Liver (tissue), 9 donors: ENCODE results near the gene PITPNC1. TPM values are rescaled to one million over a fixed set of nuclear protein-coding genes. Genes with fewer than 3 reads are reported as not detected.
A peak's percentile ranks its signal among the peaks of the same experiment; 100 is the strongest.

ENCODE experiments used
- DNase-seq: peaks from one replicate; pipeline ENCODE4 v3.0.0-alpha.2; 2017; ENCODE audit warnings: low spot score
- H3K27ac ChIP-seq, 2 donors: one replicate each; pipeline ENCODE4 v1.7.0; 2013; ENCODE audit warnings: inconsistent platforms in 2 of 2, low read length in 2 of 2, control low read depth in 1 of 2, low read depth in 1 of 2, mild to moderate bottlenecking in 1 of 2
- H3K27me3 ChIP-seq, 4 donors: one replicate each; pipeline versions ENCODE4 v1.6.1 to v1.7.0; 2013; ENCODE audit warnings: low read length in 3 of 4, inconsistent platforms in 1 of 4, mild to moderate bottlenecking in 1 of 4, moderate library complexity in 1 of 4; ENCODE audit not compliant: control insufficient read depth in 4 of 4, insufficient read depth in 4 of 4
- H3K36me3 ChIP-seq, 4 donors: one replicate each; pipeline versions ENCODE4 v1.6.1 to v1.7.0; 2013; ENCODE audit warnings: low read length in 3 of 4, mild to moderate bottlenecking in 3 of 4, low read depth in 1 of 4, moderate library complexity in 1 of 4; ENCODE audit not compliant: control insufficient read depth in 4 of 4, insufficient read depth in 3 of 4
- H3K4me1 ChIP-seq, 4 donors: one replicate each; pipeline versions ENCODE4 v1.6.1 to v1.7.0; 2013; ENCODE audit warnings: low read length in 3 of 4, mild to moderate bottlenecking in 3 of 4, moderate library complexity in 1 of 4; ENCODE audit not compliant: control insufficient read depth in 4 of 4, insufficient read depth in 4 of 4
- H3K4me3 ChIP-seq, 3 donors: one replicate each; pipeline versions ENCODE4 v1.6.1 to v1.7.0; 2013; ENCODE audit warnings: low read length in 3 of 3, control low read depth in 1 of 3, low read depth in 1 of 3, mild to moderate bottlenecking in 1 of 3
- H3K9ac ChIP-seq, 2 donors: one replicate each; pipeline ENCODE4 v1.7.0; 2013; ENCODE audit warnings: low read length in 2 of 2, mild to moderate bottlenecking in 2 of 2, moderate library complexity in 2 of 2, control low read depth in 1 of 2, low read depth in 1 of 2
- H3K9me3 ChIP-seq, 4 donors: one replicate each; pipeline versions ENCODE4 v1.6.1 to v1.7.0; 2013; ENCODE audit warnings: low read length in 3 of 4; ENCODE audit not compliant: control insufficient read depth in 4 of 4
- FOXA1 ChIP-seq: IDR thresholded peaks from 2 replicates; pipeline ENCODE4 v1.6.1; 2016; ENCODE audit warnings: antibody characterized with exemption
- FOXA2 ChIP-seq: IDR thresholded peaks from 2 replicates; pipeline ENCODE4 v1.6.1; 2016; ENCODE audit warnings: antibody characterized with exemption
- GABPA ChIP-seq, 2 donors: IDR thresholded peaks in 1 of 2; conservative IDR thresholded peaks in 1 of 2; 2 replicates each; pipeline ENCODE4 v1.6.1; 2016; ENCODE audit warnings: antibody characterized with exemption in 2 of 2, mild to moderate bottlenecking in 1 of 2, moderate library complexity in 1 of 2
- HNF4A ChIP-seq, 2 donors: conservative IDR thresholded peaks; 2 replicates each; pipeline ENCODE4 v1.6.1; 2016; ENCODE audit warnings: antibody characterized with exemption in 2 of 2, mild to moderate bottlenecking in 2 of 2
- HNF4G ChIP-seq: IDR thresholded peaks from 2 replicates; pipeline ENCODE4 v1.6.1; 2016; ENCODE audit warnings: antibody characterized with exemption
- JUND ChIP-seq, 2 donors: IDR thresholded peaks; 2 replicates each; pipeline ENCODE4 v1.6.1; 2016; ENCODE audit warnings: antibody characterized with exemption in 2 of 2
- NR2F2 ChIP-seq: IDR thresholded peaks from 2 replicates; pipeline ENCODE4 v1.6.1; 2016; ENCODE audit warnings: antibody characterized with exemption
- RAD21 ChIP-seq, 2 donors: IDR thresholded peaks; 2 replicates each; pipeline ENCODE4 v1.6.1; 2016; ENCODE audit warnings: antibody characterized with exemption in 2 of 2, mild to moderate bottlenecking in 2 of 2
- RXRA ChIP-seq, 2 donors: IDR thresholded peaks; 2 replicates each; pipeline ENCODE4 v1.6.1; 2017 to 2018; ENCODE audit warnings: antibody characterized with exemption in 2 of 2, mild to moderate bottlenecking in 1 of 2
- SP1 ChIP-seq: IDR thresholded peaks from 2 replicates; pipeline ENCODE4 v1.6.1; 2018; ENCODE audit warnings: antibody characterized with exemption, mild to moderate bottlenecking
- YY1 ChIP-seq: IDR thresholded peaks from 2 replicates; pipeline ENCODE4 v1.6.1; 2016; ENCODE audit warnings: antibody characterized with exemption, mild to moderate bottlenecking
- WGBS: extraction: QIAGEN DNeasy Blood & Tissue Kit; methylation state at CpG from one replicate; pipeline ENCODE4 v1.1.7; 2013; 5-methylcytosine and 5-hydroxymethylcytosine counted together
- polyA plus RNA-seq, 2 donors: library from polyadenylated mRNA; stranded (reverse) in 1 of 2; unstranded in 1 of 2; fragments of 200-250 nt in 1 of 2; fragments of >200 nt in 1 of 2; fragmentation: Nextera tagmentation in 1 of 2; extraction: Ambion mirVana in 1 of 2; gene quantifications; one replicate each; pipeline versions ENCODE4 v1.2.1 to v1.2.3, GENCODE V29; 2013 to 2015
- total RNA-seq, 2 donors: library from RNA; depleted of rRNA; stranded (reverse); fragments of >200 nt; gene quantifications; one replicate each; pipeline ENCODE4 v1.2.3, GENCODE V29; 2014
- TF ChIP-seq, protein P1 (sequence below): IDR thresholded peaks from 2 replicates; pipeline ENCODE4 v1.6.1; 2016; ENCODE audit warnings: antibody characterized with exemption, mild to moderate bottlenecking
- TF ChIP-seq, protein P2 (sequence below): IDR thresholded peaks from 2 replicates; pipeline ENCODE4 v1.6.1; 2016; ENCODE audit warnings: antibody characterized with exemption
- TF ChIP-seq, protein P3 (sequence below): IDR thresholded peaks from 2 replicates; pipeline ENCODE4 v1.6.1; 2016; ENCODE audit warnings: antibody characterized with exemption
- TF ChIP-seq, protein P4 (sequence below): IDR thresholded peaks from 2 replicates; pipeline ENCODE4 v1.6.1; 2016; ENCODE audit warnings: antibody characterized with exemption
- donor health status: healthy.
- donor health status: healthy.
- donor health status: healthy.
- donor health status: healthy.
- donor health status: healthy.

Gene PITPNC1
- total and polyA plus RNA-seq, 4 donors, result 2.3 to 10.2 (median 5.7) TPM

DNA sequence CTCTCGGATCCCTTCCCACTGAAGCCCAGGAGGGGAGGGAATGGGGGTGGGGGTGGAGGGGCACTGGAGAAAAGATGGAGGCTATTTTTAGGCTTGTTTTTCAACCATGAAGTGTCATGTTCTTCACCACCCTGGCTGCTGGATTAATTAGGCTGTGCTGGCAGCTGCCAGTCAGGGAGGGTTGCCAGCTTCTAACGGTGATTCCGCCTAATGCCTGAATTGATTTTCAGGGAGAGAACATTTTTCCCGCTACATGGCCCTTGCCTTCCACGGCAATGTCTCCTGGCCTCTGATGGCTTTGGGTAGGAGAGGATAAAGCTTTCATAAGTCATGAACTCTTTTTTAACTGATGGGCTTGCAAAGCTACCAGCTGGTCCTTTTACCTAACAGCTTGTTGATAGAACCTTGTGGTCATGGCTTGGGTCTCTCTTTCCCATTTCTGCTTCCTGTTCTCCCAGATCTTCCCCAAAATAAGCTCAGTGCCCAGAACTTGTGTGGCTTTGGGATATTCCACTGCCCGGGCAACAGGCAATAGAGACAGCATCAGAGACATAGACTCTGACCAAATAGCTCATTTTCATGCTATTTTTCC lies 167.4 kb downstream of the PITPNC1 start:
- Histone ChIP-seq H3K27ac (no peak overlapping the region), H3K27me3 (no peaks in the 10 kb centered on the region), H3K9me3 (no peaks in the 10 kb centered on the region), H3K9ac (no peak overlapping the region), H3K36me3 (no peaks in the 10 kb centered on the region), H3K4me3 (no peak overlapping the region), H3K4me1 (peaks cover 2 to 17% (median 8%) of the 10 kb centered on the region in 4 donors)
- TF ChIP-seq FOXA2, result no peak
- no peak for TF ChIP-seq RAD21 (IDR thresholded peaks at IDR 0.05)
- TF ChIP-seq GABPA (IDR thresholded peaks at IDR 0.05 in 1 of 2, conservative IDR thresholded peaks at IDR 0.05 in 1 of 2), result no peak
- TF ChIP-seq YY1, result no peak
- TF ChIP-seq FOXA1, result no peak
- no peak for TF ChIP-seq JUND (IDR thresholded peaks at IDR 0.05)
- TF ChIP-seq, protein P1, sequence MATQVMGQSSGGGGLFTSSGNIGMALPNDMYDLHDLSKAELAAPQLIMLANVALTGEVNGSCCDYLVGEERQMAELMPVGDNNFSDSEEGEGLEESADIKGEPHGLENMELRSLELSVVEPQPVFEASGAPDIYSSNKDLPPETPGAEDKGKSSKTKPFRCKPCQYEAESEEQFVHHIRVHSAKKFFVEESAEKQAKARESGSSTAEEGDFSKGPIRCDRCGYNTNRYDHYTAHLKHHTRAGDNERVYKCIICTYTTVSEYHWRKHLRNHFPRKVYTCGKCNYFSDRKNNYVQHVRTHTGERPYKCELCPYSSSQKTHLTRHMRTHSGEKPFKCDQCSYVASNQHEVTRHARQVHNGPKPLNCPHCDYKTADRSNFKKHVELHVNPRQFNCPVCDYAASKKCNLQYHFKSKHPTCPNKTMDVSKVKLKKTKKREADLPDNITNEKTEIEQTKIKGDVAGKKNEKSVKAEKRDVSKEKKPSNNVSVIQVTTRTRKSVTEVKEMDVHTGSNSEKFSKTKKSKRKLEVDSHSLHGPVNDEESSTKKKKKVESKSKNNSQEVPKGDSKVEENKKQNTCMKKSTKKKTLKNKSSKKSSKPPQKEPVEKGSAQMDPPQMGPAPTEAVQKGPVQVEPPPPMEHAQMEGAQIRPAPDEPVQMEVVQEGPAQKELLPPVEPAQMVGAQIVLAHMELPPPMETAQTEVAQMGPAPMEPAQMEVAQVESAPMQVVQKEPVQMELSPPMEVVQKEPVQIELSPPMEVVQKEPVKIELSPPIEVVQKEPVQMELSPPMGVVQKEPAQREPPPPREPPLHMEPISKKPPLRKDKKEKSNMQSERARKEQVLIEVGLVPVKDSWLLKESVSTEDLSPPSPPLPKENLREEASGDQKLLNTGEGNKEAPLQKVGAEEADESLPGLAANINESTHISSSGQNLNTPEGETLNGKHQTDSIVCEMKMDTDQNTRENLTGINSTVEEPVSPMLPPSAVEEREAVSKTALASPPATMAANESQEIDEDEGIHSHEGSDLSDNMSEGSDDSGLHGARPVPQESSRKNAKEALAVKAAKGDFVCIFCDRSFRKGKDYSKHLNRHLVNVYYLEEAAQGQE, result no peak
- TF ChIP-seq NR2F2, result no peak
- no peak for TF ChIP-seq RXRA (IDR thresholded peaks at IDR 0.05)
- TF ChIP-seq SP1, result no peak
- TF ChIP-seq, protein P2, sequence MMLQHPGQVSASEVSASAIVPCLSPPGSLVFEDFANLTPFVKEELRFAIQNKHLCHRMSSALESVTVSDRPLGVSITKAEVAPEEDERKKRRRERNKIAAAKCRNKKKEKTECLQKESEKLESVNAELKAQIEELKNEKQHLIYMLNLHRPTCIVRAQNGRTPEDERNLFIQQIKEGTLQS, result no peak
- TF ChIP-seq, protein P3, sequence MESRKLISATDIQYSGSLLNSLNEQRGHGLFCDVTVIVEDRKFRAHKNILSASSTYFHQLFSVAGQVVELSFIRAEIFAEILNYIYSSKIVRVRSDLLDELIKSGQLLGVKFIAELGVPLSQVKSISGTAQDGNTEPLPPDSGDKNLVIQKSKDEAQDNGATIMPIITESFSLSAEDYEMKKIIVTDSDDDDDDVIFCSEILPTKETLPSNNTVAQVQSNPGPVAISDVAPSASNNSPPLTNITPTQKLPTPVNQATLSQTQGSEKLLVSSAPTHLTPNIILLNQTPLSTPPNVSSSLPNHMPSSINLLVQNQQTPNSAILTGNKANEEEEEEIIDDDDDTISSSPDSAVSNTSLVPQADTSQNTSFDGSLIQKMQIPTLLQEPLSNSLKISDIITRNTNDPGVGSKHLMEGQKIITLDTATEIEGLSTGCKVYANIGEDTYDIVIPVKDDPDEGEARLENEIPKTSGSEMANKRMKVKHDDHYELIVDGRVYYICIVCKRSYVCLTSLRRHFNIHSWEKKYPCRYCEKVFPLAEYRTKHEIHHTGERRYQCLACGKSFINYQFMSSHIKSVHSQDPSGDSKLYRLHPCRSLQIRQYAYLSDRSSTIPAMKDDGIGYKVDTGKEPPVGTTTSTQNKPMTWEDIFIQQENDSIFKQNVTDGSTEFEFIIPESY, result no peak
- TF ChIP-seq, protein P4, sequence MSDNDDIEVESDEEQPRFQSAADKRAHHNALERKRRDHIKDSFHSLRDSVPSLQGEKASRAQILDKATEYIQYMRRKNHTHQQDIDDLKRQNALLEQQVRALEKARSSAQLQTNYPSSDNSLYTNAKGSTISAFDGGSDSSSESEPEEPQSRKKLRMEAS, result no peak
- no peak for DNase-seq
- WGBS, result 57% methylated on average over 6 of the region's 6 CpGs

DNA sequence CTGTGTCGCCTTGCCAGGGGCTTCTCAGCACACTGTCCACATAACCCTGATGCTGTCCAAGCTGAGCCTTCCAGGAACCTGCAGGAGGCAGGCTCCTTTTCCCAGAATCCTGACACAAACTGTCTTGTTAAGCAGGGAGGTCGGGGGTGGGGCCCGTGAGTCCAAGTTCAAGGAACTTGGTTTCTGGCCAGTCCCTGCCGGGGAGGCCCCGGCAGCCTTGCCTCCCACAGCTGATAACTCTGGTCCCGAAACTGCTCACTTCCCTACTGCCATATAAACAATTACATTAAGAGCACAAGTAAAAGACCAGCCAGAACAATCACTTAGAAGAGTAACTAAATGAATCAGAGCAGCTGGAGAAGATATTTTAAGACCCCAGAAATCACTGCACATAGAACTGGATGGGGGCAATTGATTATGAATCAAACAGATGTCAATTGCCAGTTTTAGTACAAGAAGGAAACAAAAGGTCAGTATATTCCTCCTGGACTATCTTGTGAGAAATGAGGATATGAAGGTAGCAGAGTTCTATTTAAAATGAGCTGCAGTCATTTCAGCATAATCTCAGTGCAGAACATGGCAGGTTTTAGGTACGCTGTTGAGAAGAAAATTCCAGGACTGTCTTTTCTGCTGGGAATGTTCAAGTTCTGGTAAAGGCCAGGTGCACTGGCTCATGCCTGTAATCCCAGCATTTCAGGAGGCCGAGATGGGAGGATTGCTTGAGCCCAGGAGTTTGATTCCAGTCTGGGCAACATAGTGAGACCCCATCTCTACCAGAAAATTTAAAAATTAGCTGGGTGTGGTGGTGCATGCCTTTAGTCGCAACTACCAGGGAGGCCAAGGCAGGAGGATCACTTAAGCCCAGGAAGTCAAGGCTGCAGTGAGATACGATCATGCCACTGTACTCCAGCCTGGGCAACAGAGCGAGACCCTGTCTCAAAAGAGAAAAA lies 169.8 kb downstream of the PITPNC1 start:
- Histone ChIP-seq H3K9me3 (no peaks in the 10 kb centered on the region), H3K36me3 (no peaks in the 10 kb centered on the region), H3K4me1 (peaks cover 2 to 17% (median 8%) of the 10 kb centered on the region in 4 donors), H3K27ac (no peak overlapping the region), H3K9ac (no peak overlapping the region), H3K27me3 (no peaks in the 10 kb centered on the region), H3K4me3 (no peak overlapping the region)
- TF ChIP-seq FOXA2 (no peak), HNF4G (no peak), NR2F2 (peak; percentile 76), RAD21 (IDR thresholded peaks at IDR 0.05) (peak in 1 of 2 donors; percentile 32), HNF4A (conservative IDR thresholded peaks at IDR 0.05) (no peak), RXRA (IDR thresholded peaks at IDR 0.05) (peak; percentile 10 to 30), SP1 (peak; percentile 36)
- TF ChIP-seq, protein P3, result no peak
- 75% methylated on average over 11 of the region's 11 CpGs for WGBS
- no peak for DNase-seq
